HEK293 (cell line): ENCODE measurements around the gene FOXP1.
A peak's percentile ranks its signal among the peaks of the same experiment; 100 is the strongest.

Experiments
- CTCF ChIA-PET: fragments of 350-600 bp; formaldehyde crosslinking; extraction: SDS; loops from one replicate; lab custom pipeline; 2021; ENCODE audit warnings: antibody characterized with exemption; lab: Yijun Ruan, JAX
- POLR2A ChIA-PET: fragments of 300-600 bp; formaldehyde crosslinking; extraction: SDS; loops from one replicate; lab custom pipeline; 2020; ENCODE audit warnings: antibody characterized with exemption, inconsistent platforms; lab: Yijun Ruan, JAX
- H3K27ac ChIP-seq: fragments of 200-500 bp; sonication (Bioruptor generic); 2 replicates; pipeline ENCODE4 v1.5.1; 2014; ENCODE audit warnings: low read depth, low read length, control low read depth, inconsistent platforms; ENCODE audit errors: extremely low read depth
- H3K36me3 ChIP-seq, 2 experiments: fragments of 200-500 bp in 1 of 2; sonication (Bioruptor generic) in 1 of 2; 1 replicate in 1 of 2; 2 replicates in 1 of 2; pipeline ENCODE4 v1.5.1; 2014 to 2017; ENCODE audit warnings: inconsistent platforms in 2 of 2, low read length in 2 of 2; ENCODE audit not compliant: control insufficient read depth in 2 of 2, insufficient read depth in 1 of 2
- H3K4me1 ChIP-seq: fragments of 200-500 bp; sonication (Bioruptor generic); 2 replicates; pipeline ENCODE4 v1.5.1; 2014; ENCODE audit warnings: mild to moderate bottlenecking, low read length, inconsistent platforms; ENCODE audit not compliant: control insufficient read depth, insufficient read depth
- H3K4me3 ChIP-seq: 2 replicates; pipeline ENCODE4 v1.5.1; 2011; ENCODE audit warnings: low read depth, mild to moderate bottlenecking, control low read depth, low read length, moderate library complexity
- H3K9me3 ChIP-seq: fragments of 200-500 bp; sonication (Bioruptor generic); 2 replicates; pipeline ENCODE4 v1.5.1; 2014; ENCODE audit warnings: low read depth, low read length, inconsistent platforms; ENCODE audit not compliant: control insufficient read depth, insufficient read depth
- HOXC10 ChIP-seq: sonication (generic); formaldehyde crosslinking; IDR thresholded peaks from 2 replicates; pipeline ENCODE4 v1.8.1; 2023; ENCODE audit warnings: mild to moderate bottlenecking, missing genetic modification reagents
- SCRT2 ChIP-seq: fragments of 450-650 bp; formaldehyde crosslinking; IDR thresholded peaks from 2 replicates; pipeline ENCODE4 v1.5.1; 2016; ENCODE audit warnings: missing biosample characterization, missing genetic modification characterization
- SP7 ChIP-seq: fragments of 450-650 bp; formaldehyde crosslinking; IDR thresholded peaks from 2 replicates; pipeline ENCODE4 v1.5.1; 2016; ENCODE audit warnings: missing biosample characterization, missing genetic modification characterization
- ZBTB7A ChIP-seq: fragments of 450-650 bp; formaldehyde crosslinking; IDR thresholded peaks from 2 replicates; pipeline ENCODE4 v1.5.1; 2016; ENCODE audit warnings: low read depth, missing biosample characterization, missing genetic modification characterization
- ZNF202 ChIP-seq: fragments of 450-650 bp; formaldehyde crosslinking; IDR thresholded peaks from 2 replicates; pipeline ENCODE4 v1.5.1; 2016; ENCODE audit warnings: missing biosample characterization, missing genetic modification characterization, borderline replicate concordance
- ZNF37A ChIP-seq: fragments of 450-650 bp; IDR thresholded peaks from 2 replicates; pipeline ENCODE4 v1.5.1; 2018; ENCODE audit warnings: missing biosample characterization, missing genetic modification characterization
- ZNF501 ChIP-seq: fragments of 450-650 bp; formaldehyde crosslinking; IDR thresholded peaks from 2 replicates; pipeline ENCODE4 v1.5.1; 2016; ENCODE audit warnings: missing biosample characterization, missing genetic modification characterization
- ZNF521 ChIP-seq: fragments of 450-650 bp; formaldehyde crosslinking; IDR thresholded peaks from 2 replicates; pipeline ENCODE4 v1.5.1; 2017; ENCODE audit warnings: missing biosample characterization, mild to moderate bottlenecking, missing genetic modification characterization
- ZNF558 ChIP-seq: fragments of 450-650 bp; formaldehyde crosslinking; IDR thresholded peaks from 2 replicates; pipeline ENCODE4 v1.5.1; 2016; ENCODE audit warnings: missing biosample characterization, missing genetic modification characterization
- ZNF654 ChIP-seq: fragments of 450-650 bp; formaldehyde crosslinking; IDR thresholded peaks from 2 replicates; pipeline ENCODE4 v1.5.1; 2016; ENCODE audit warnings: low read depth, missing biosample characterization, missing genetic modification characterization
- TF ChIP-seq, protein P1 (sequence below): fragments of 450-650 bp; formaldehyde crosslinking; IDR thresholded peaks from 2 replicates; pipeline ENCODE4 v1.5.1; 2017; ENCODE audit warnings: missing biosample characterization, missing genetic modification characterization
- TF ChIP-seq, protein P2 (sequence below): fragments of 450-650 bp; formaldehyde crosslinking; IDR thresholded peaks from 2 replicates; pipeline ENCODE4 v1.5.1; 2016; ENCODE audit warnings: missing biosample characterization, missing genetic modification characterization
- TF ChIP-seq, protein P3 (sequence below): fragments of 450-650 bp; formaldehyde crosslinking; IDR thresholded peaks from 2 replicates; pipeline ENCODE4 v1.5.1; 2016; ENCODE audit warnings: missing biosample characterization, missing genetic modification characterization
- TF ChIP-seq, protein P4 (sequence below): fragments of 450-650 bp; formaldehyde crosslinking; IDR thresholded peaks from 2 replicates; pipeline ENCODE4 v1.5.1; 2017; ENCODE audit warnings: missing biosample characterization, mild to moderate bottlenecking, missing genetic modification characterization, moderate library complexity
- TF ChIP-seq, protein P5 (sequence below): fragments of 450-650 bp; formaldehyde crosslinking; IDR thresholded peaks from 2 replicates; pipeline ENCODE4 v1.5.1; 2016; ENCODE audit warnings: missing biosample characterization, missing genetic modification characterization
- TF ChIP-seq, protein P6 (sequence below): fragments of 450-650 bp; formaldehyde crosslinking; IDR thresholded peaks from 2 replicates; pipeline ENCODE4 v1.5.1; 2016; ENCODE audit warnings: missing biosample characterization, missing genetic modification characterization, borderline replicate concordance
- TF ChIP-seq, protein P7 (sequence below): fragments of 450-650 bp; formaldehyde crosslinking; IDR thresholded peaks from 2 replicates; pipeline ENCODE4 v1.5.1; 2017; ENCODE audit warnings: missing biosample characterization, missing genetic modification characterization

The FOXP1 gene

DNA sequence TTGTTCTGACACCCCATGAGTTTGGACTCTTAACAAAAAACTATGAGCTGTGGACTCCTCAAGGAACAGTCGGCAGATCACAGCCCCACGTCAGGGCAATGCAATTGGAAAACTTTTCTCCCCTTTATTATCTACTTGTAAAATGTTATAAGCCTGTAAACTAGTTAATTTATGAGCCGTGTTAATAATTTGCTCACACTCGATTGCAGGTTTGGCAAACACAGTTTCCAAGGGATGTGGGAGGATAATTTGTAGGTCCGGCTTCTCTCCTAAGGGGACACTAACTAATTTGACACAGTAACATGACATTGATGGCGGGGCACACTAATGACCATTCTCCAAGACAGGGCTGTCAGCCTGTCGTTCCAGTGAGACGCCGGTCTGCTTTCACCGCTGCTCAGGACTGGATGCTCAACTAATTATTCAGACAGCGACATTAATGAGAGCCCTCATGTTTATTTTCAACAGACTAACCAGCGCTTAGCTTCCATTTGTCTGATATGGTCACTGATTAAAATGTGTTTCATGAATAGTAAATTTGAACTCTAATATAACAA lies 222.1 kb downstream of the FOXP1 start:
- ChIA-PET POLR2A (no interaction called here), CTCF (no interaction called here)
- no peaks in the 10 kb centered on the region for H3K9me3 ChIP-seq
- H3K36me3 ChIP-seq, result no peaks in the 10 kb centered on the region
- no peak overlapping the region for H3K27ac ChIP-seq
- TF ChIP-seq SP7 (tag by site-specific recombination) (peak; percentile 79), ZNF521 (tag by site-specific recombination) (no peak)
- H3K4me3 ChIP-seq, result no peak overlapping the region
- no peaks in the 10 kb centered on the region for H3K4me1 ChIP-seq

DNA sequence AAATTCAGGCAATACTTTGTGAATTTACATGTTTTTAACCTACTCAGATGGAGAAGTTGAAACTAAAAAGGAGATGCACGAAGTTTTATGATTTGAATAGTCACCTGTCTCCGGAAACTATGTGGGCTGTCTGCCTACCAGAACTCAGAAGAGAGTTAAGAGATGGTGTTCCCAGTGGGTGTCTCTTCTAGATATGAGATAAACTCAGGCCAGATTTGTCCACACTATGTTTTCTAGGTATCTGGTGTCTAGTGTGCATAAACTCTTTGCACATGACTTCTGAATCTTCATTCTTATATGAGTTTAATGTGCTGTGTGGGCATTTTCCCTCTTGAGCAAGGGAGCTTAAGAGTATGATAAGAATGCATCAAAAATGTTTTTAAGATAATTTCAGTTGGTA lies 222.8 kb downstream of the FOXP1 start:
- CTCF ChIA-PET, result no interaction called here
- Histone ChIP-seq H3K36me3 (peaks cover 0 to 1% of the 10 kb centered on the region in 2 experiments; a peak in 1 of 3 replicates), H3K4me1 (no peaks in the 10 kb centered on the region), H3K9me3 (no peaks in the 10 kb centered on the region), H3K27ac (no peak overlapping the region), H3K4me3 (no peak overlapping the region)
- POLR2A ChIA-PET, result no interaction called here
- TF ChIP-seq, protein P1, sequence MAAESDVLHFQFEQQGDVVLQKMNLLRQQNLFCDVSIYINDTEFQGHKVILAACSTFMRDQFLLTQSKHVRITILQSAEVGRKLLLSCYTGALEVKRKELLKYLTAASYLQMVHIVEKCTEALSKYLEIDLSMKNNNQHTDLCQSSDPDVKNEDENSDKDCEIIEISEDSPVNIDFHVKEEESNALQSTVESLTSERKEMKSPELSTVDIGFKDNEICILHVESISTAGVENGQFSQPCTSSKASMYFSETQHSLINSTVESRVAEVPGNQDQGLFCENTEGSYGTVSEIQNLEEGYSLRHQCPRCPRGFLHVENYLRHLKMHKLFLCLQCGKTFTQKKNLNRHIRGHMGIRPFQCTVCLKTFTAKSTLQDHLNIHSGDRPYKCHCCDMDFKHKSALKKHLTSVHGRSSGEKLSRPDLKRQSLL (tag by site-specific recombination), result no peak
- TF ChIP-seq ZNF654 (tag by site-specific recombination) (no peak), HOXC10 (no peak), ZNF558 (tag by site-specific recombination) (no peak), ZBTB7A (no peak), ZNF37A (no peak), ZNF202 (tag by site-specific recombination) (no peak), SCRT2 (tag by site-specific recombination) (no peak), ZNF501 (tag by site-specific recombination) (no peak)
- TF ChIP-seq, protein P2, sequence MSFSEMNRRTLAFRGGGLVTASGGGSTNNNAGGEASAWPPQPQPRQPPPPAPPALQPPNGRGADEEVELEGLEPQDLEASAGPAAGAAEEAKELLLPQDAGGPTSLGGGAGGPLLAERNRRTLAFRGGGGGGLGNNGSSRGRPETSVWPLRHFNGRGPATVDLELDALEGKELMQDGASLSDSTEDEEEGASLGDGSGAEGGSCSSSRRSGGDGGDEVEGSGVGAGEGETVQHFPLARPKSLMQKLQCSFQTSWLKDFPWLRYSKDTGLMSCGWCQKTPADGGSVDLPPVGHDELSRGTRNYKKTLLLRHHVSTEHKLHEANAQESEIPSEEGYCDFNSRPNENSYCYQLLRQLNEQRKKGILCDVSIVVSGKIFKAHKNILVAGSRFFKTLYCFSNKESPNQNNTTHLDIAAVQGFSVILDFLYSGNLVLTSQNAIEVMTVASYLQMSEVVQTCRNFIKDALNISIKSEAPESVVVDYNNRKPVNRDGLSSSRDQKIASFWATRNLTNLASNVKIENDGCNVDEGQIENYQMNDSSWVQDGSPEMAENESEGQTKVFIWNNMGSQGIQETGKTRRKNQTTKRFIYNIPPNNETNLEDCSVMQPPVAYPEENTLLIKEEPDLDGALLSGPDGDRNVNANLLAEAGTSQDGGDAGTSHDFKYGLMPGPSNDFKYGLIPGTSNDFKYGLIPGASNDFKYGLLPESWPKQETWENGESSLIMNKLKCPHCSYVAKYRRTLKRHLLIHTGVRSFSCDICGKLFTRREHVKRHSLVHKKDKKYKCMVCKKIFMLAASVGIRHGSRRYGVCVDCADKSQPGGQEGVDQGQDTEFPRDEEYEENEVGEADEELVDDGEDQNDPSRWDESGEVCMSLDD (tag by site-specific recombination), result no peak
- TF ChIP-seq, protein P3, sequence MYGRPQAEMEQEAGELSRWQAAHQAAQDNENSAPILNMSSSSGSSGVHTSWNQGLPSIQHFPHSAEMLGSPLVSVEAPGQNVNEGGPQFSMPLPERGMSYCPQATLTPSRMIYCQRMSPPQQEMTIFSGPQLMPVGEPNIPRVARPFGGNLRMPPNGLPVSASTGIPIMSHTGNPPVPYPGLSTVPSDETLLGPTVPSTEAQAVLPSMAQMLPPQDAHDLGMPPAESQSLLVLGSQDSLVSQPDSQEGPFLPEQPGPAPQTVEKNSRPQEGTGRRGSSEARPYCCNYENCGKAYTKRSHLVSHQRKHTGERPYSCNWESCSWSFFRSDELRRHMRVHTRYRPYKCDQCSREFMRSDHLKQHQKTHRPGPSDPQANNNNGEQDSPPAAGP (tag by site-specific recombination), result no peak
- TF ChIP-seq, protein P4, sequence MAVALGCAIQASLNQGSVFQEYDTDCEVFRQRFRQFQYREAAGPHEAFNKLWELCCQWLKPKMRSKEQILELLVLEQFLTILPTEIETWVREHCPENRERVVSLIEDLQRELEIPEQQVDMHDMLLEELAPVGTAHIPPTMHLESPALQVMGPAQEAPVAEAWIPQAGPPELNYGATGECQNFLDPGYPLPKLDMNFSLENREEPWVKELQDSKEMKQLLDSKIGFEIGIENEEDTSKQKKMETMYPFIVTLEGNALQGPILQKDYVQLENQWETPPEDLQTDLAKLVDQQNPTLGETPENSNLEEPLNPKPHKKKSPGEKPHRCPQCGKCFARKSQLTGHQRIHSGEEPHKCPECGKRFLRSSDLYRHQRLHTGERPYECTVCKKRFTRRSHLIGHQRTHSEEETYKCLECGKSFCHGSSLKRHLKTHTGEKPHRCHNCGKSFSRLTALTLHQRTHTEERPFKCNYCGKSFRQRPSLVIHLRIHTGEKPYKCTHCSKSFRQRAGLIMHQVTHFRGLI (tag by site-specific recombination), result no peak
- TF ChIP-seq, protein P5, sequence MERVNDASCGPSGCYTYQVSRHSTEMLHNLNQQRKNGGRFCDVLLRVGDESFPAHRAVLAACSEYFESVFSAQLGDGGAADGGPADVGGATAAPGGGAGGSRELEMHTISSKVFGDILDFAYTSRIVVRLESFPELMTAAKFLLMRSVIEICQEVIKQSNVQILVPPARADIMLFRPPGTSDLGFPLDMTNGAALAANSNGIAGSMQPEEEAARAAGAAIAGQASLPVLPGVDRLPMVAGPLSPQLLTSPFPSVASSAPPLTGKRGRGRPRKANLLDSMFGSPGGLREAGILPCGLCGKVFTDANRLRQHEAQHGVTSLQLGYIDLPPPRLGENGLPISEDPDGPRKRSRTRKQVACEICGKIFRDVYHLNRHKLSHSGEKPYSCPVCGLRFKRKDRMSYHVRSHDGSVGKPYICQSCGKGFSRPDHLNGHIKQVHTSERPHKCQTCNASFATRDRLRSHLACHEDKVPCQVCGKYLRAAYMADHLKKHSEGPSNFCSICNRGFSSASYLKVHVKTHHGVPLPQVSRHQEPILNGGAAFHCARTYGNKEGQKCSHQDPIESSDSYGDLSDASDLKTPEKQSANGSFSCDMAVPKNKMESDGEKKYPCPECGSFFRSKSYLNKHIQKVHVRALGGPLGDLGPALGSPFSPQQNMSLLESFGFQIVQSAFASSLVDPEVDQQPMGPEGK (tag by site-specific recombination), result no peak
- TF ChIP-seq, protein P6, sequence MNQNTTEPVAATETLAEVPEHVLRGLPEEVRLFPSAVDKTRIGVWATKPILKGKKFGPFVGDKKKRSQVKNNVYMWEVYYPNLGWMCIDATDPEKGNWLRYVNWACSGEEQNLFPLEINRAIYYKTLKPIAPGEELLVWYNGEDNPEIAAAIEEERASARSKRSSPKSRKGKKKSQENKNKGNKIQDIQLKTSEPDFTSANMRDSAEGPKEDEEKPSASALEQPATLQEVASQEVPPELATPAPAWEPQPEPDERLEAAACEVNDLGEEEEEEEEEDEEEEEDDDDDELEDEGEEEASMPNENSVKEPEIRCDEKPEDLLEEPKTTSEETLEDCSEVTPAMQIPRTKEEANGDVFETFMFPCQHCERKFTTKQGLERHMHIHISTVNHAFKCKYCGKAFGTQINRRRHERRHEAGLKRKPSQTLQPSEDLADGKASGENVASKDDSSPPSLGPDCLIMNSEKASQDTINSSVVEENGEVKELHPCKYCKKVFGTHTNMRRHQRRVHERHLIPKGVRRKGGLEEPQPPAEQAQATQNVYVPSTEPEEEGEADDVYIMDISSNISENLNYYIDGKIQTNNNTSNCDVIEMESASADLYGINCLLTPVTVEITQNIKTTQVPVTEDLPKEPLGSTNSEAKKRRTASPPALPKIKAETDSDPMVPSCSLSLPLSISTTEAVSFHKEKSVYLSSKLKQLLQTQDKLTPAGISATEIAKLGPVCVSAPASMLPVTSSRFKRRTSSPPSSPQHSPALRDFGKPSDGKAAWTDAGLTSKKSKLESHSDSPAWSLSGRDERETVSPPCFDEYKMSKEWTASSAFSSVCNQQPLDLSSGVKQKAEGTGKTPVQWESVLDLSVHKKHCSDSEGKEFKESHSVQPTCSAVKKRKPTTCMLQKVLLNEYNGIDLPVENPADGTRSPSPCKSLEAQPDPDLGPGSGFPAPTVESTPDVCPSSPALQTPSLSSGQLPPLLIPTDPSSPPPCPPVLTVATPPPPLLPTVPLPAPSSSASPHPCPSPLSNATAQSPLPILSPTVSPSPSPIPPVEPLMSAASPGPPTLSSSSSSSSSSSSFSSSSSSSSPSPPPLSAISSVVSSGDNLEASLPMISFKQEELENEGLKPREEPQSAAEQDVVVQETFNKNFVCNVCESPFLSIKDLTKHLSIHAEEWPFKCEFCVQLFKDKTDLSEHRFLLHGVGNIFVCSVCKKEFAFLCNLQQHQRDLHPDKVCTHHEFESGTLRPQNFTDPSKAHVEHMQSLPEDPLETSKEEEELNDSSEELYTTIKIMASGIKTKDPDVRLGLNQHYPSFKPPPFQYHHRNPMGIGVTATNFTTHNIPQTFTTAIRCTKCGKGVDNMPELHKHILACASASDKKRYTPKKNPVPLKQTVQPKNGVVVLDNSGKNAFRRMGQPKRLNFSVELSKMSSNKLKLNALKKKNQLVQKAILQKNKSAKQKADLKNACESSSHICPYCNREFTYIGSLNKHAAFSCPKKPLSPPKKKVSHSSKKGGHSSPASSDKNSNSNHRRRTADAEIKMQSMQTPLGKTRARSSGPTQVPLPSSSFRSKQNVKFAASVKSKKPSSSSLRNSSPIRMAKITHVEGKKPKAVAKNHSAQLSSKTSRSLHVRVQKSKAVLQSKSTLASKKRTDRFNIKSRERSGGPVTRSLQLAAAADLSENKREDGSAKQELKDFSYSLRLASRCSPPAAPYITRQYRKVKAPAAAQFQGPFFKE (tag by site-specific recombination), result no peak
- TF ChIP-seq, protein P7, sequence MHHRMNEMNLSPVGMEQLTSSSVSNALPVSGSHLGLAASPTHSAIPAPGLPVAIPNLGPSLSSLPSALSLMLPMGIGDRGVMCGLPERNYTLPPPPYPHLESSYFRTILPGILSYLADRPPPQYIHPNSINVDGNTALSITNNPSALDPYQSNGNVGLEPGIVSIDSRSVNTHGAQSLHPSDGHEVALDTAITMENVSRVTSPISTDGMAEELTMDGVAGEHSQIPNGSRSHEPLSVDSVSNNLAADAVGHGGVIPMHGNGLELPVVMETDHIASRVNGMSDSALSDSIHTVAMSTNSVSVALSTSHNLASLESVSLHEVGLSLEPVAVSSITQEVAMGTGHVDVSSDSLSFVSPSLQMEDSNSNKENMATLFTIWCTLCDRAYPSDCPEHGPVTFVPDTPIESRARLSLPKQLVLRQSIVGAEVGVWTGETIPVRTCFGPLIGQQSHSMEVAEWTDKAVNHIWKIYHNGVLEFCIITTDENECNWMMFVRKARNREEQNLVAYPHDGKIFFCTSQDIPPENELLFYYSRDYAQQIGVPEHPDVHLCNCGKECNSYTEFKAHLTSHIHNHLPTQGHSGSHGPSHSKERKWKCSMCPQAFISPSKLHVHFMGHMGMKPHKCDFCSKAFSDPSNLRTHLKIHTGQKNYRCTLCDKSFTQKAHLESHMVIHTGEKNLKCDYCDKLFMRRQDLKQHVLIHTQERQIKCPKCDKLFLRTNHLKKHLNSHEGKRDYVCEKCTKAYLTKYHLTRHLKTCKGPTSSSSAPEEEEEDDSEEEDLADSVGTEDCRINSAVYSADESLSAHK (tag by site-specific recombination), result no peak
